Measurements from ENCODE around the gene FRMPD2.

- TF ChIP-seq EZH2 (IDR thresholded peaks at IDR 0.05; ENCODE audit: low read depth, unreplicated experiment) (no peak), POLR2AphosphoS5 (IDR thresholded peaks at IDR 0.05; ENCODE audit: low read depth) (no peak), CTCF (conservative IDR thresholded peaks at IDR 0.05; ENCODE audit: low read depth in 2 of 2) (no peak)
These were observed 81.5 kb downstream of the FRMPD2 start for GRCh38 chr10:48192881-48193450.

Measured in GM23338 (cell line).